Suppressor macrophage treated with lipopolysaccharide for 1 hour (primary cell): ENCODE results near the gene MRFAP1.
"Not testable (repeated sequence)": the region's sequence is repeated elsewhere in the genome, so short reads cannot be mapped to it uniquely, and the experiment has no call there.

Experiments used
- DNase-seq, 3 donors: peaks; one replicate each; pipeline ENCODE4 v3.0.0-alpha.2; 2020 to 2022

The MRFAP1 gene

GRCh38 chr4:6672131-6672530, 31.6 kb downstream of the MRFAP1 start:
- DNase-seq: no peak

GRCh38 chr4:6672541-6673190, 32.2 kb downstream of the MRFAP1 start:
- not testable (repeated sequence) for DNase-seq

GRCh38 chr4:6673191-6673659, 32.7 kb downstream of the MRFAP1 start:
- DNase-seq: not testable (repeated sequence)

- DNase-seq: peak; percentile 95 to 97 (median 96)
Measured at GRCh38 chr4:6673660-6674499, 33.4 kb downstream of the MRFAP1 start.

- no peak for DNase-seq
Measured at GRCh38 chr4:6674500-6675149, 34.1 kb downstream of the MRFAP1 start.

GRCh38 chr4:6676722-6677558, 36.5 kb downstream of the MRFAP1 start:
- DNase-seq: no peak

GRCh38 chr4:6680372-6681034, 40.0 kb downstream of the MRFAP1 start:
- DNase-seq: no peak

- no peak for DNase-seq
Measured at GRCh38 chr4:6681191-6681590, 40.7 kb downstream of the MRFAP1 start.

- peak in 1 of 3 donors; percentile 25 for DNase-seq
Measured at GRCh38 chr4:6682862-6683590, 42.5 kb downstream of the MRFAP1 start.

GRCh38 chr4:6684656-6685055, 44.2 kb downstream of the MRFAP1 start:
- no peak for DNase-seq

- no peak for DNase-seq
Measured at GRCh38 chr4:6686104-6686787, 45.8 kb downstream of the MRFAP1 start.

GRCh38 chr4:6687947-6688878, 47.7 kb downstream of the MRFAP1 start:
- no peak for DNase-seq

- peak; percentile 64 to 69 (median 68) for DNase-seq
Measured at GRCh38 chr4:6688879-6689505, 48.5 kb downstream of the MRFAP1 start.

GRCh38 chr4:6689506-6689960, 49.0 kb downstream of the MRFAP1 start:
- DNase-seq: no peak
